ENCODE measurements around the gene CACNA2D2. TPM values are rescaled to one million over a fixed set of nuclear protein-coding genes. Genes with fewer than 3 reads are reported as not detected.

Gene CACNA2D2
- total and polyA plus RNA-seq, 2 of the 8 experiments (the other 6 are each of a cell fraction or from before 2014, with no cell fraction given): 14.1 to 25.0 TPM

DNA sequence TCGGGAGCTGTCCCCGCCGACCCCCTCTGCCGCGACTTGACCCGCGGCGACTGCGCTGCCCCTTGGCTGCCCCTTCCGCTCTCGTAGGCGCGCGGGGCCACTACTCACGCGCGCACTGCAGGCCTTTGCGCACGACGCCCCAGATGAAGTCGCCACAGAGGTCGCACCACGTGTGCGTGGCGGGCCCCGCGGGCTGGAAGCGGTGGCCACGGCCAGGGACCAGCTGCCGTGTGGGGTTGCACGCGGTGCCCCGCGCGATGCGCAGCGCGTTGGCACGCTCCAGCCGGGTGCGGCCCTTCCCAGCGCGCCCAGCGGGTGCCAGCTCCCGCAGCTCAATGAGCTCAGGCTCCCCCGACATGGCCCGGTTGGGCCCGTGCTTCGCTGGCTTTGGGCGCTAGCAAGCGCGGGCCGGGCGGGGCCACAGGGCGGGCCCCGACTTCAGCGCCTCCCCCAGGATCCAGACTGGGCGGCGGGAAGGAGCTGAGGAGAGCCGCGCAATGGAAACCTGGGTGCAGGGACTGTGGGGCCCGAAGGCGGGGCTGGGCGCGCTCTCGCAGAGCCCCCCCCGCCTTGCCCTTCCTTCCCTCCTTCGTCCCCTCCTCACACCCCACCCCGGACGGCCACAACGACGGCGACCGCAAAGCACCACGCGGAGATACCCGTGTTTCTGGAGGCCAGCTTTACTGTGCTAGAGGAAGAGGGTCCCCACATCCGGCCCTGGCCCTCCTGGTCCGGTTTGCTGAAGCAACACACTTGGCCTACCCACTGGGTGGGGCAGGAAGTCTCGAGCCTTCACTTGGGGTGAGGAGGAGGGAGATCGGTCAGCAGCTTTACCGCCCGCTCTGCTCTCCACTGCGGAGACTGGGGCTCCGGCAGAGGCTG is 162.7 kb downstream of the CACNA2D2 start, which contains the start of gene RASSF1 (continued):
- TF ChIP-seq KDM5A (IDR thresholded peaks at IDR 0.05; ENCODE audit: low read length): no peak
- peak; percentile 35; the same call in 1 of the 2 replicates for TF ChIP-seq PHF8 (conservative IDR thresholded peaks at IDR 0.05; ENCODE audit: low read depth, low read length)
- TF ChIP-seq CTBP2 (IDR thresholded peaks at IDR 0.05; ENCODE audit: borderline replicate concordance, insufficient read depth, insufficient read length, low read length): no peak
- no peak for TF ChIP-seq HDAC6 (IDR thresholded peaks at IDR 0.05; ENCODE audit: low read depth, low read length)
- TF ChIP-seq, protein P1, sequence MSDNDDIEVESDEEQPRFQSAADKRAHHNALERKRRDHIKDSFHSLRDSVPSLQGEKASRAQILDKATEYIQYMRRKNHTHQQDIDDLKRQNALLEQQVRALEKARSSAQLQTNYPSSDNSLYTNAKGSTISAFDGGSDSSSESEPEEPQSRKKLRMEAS (IDR thresholded peaks at IDR 0.05): peak; percentile 89
- no peak for TF ChIP-seq TAF7 (optimal IDR thresholded peaks at IDR 0.05; ENCODE audit: borderline replicate concordance, low read depth, low read length)
- TF ChIP-seq, protein P2, sequence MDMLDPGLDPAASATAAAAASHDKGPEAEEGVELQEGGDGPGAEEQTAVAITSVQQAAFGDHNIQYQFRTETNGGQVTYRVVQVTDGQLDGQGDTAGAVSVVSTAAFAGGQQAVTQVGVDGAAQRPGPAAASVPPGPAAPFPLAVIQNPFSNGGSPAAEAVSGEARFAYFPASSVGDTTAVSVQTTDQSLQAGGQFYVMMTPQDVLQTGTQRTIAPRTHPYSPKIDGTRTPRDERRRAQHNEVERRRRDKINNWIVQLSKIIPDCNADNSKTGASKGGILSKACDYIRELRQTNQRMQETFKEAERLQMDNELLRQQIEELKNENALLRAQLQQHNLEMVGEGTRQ (IDR thresholded peaks at IDR 0.05; ENCODE audit: low read length): no peak
- TF ChIP-seq SRF (IDR thresholded peaks at IDR 0.05; ENCODE audit: low read depth, low read length): no peak
- no peak for TF ChIP-seq CEBPB (IDR thresholded peaks at IDR 0.05; ENCODE audit: low read depth, low read length)
- TF ChIP-seq ASH2L (IDR thresholded peaks at IDR 0.05; ENCODE audit: low read length): peak; percentile 51
- TF ChIP-seq, protein P3, sequence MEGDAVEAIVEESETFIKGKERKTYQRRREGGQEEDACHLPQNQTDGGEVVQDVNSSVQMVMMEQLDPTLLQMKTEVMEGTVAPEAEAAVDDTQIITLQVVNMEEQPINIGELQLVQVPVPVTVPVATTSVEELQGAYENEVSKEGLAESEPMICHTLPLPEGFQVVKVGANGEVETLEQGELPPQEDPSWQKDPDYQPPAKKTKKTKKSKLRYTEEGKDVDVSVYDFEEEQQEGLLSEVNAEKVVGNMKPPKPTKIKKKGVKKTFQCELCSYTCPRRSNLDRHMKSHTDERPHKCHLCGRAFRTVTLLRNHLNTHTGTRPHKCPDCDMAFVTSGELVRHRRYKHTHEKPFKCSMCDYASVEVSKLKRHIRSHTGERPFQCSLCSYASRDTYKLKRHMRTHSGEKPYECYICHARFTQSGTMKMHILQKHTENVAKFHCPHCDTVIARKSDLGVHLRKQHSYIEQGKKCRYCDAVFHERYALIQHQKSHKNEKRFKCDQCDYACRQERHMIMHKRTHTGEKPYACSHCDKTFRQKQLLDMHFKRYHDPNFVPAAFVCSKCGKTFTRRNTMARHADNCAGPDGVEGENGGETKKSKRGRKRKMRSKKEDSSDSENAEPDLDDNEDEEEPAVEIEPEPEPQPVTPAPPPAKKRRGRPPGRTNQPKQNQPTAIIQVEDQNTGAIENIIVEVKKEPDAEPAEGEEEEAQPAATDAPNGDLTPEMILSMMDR (IDR thresholded peaks at IDR 0.05; ENCODE audit: control extremely low read depth in 1 of 3, insufficient read depth in 1 of 3, low read depth in 1 of 3, low read length in 3 of 3): no peak
- TF ChIP-seq POU5F1 (IDR thresholded peaks at IDR 0.05; ENCODE audit: low read depth, low read length): no peak
- 0 out of 2 replicates have a peak, but pooled peaks have one; percentile 38 for TF ChIP-seq SP4 (IDR thresholded peaks at IDR 0.05; ENCODE audit: low read length)
- no peak for TF ChIP-seq GABPA (IDR thresholded peaks at IDR 0.05; ENCODE audit: borderline replicate concordance, insufficient read depth, low read length)
- TF ChIP-seq NRF1 (IDR thresholded peaks at IDR 0.05; ENCODE audit: low read depth, low read length): no peak
- no peak for TF ChIP-seq EP300 (IDR thresholded peaks at IDR 0.05; ENCODE audit: borderline replicate concordance in 1 of 2, low read depth in 2 of 2, low read length in 2 of 2)
- TF ChIP-seq GTF2F1 (IDR thresholded peaks at IDR 0.05; ENCODE audit: borderline replicate concordance, low read depth, low read length): no peak
- TF ChIP-seq CBX8 (IDR thresholded peaks at IDR 0.05; ENCODE audit: borderline replicate concordance, low read depth, low read length): no peak
- TF ChIP-seq BACH1 (IDR thresholded peaks at IDR 0.05; ENCODE audit: low read length): no peak
- TF ChIP-seq EGR1 (IDR thresholded peaks at IDR 0.05; ENCODE audit: borderline replicate concordance, low read depth, low read length): no peak

Measured in H1 (cell line).